Hematopoietic multipotent progenitor cell treated with erythropoietin and hydrocortisone succinate and interleukin-3 and kit ligand, for 8 days (in vitro differentiated cells): ENCODE results near the gene AZI2.

Source experiments
- DNase-seq: peaks from one replicate; pipeline ENCODE4 v3.0.0-alpha.2; 2015

The AZI2 gene

DNA sequence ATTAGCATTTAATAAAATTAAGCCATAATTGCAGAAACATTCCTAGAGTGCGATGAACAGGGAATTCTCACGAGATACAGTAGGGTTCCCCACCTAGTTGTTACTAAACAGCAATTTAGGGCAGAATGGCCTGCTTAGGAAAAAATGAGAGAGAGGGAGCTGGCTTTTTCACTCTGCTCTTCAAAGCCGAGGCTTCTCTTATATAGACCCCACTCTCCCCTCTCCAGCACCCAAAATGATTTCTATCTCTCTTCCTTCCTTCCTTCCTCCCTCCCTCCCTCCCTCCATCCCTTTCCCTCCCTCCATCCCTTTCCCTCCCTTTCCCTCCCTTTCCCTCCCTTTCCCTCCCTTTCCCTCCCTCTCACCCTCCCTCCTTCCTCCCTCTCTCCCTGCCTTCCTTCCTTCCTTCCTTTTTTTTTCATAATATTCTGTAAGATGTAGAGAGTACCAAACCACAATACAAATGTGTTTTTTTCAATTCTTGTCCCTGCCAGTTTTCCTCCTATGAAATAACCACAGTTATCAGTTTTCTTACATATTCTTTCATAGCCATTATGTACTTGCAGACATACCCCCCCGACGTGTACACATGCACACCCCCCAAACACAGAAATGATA, 48.2 kb downstream of the AZI2 start:
- DNase-seq = no peak

DNA sequence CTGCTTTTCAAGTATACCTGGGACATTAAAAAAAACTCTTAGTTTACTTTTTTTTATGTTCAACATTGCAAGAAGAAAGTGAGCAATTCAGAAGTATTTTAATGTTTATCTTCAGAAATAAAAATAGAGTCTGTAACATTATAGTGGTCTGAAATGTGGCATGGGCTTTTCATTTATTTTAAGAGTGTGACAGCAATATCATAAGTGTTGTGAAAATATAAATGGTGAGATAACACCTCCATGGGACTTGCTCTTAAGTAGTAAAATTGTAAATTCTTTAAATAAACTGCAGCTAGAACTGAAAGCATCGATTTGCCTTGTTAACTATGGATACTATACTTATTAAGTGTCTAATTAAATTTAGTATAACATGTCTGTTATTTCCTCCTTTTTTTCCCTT, 48.9 kb downstream of the AZI2 start:
- DNase-seq = no peak

DNA sequence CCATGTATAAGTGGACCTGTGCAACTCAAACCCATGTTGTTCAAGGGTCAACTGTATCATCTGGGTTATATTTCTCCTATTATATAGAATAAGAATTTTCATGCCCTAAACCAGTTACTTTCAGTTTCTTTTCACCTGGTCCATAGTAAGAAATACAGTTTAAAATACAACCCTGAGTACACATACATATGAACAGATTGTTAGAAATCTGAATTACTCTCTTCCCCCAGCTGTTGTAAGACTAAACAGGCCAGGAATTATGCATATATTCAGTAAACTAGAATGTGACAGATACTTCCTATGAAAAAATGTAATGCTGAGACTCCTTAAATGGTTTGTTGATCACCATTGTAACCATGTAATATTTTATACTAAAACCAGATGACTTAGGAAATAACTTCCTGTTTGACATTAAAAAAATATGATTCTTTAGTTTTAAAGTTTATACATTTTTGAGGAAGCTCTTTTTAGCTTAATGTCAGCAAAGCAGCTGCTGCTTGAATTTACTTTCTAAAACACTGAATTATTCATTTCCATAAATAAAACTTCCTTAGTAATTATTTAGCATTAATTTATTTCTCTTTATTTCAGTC, 52.6 kb downstream of the AZI2 start:
- no peak for DNase-seq

DNA sequence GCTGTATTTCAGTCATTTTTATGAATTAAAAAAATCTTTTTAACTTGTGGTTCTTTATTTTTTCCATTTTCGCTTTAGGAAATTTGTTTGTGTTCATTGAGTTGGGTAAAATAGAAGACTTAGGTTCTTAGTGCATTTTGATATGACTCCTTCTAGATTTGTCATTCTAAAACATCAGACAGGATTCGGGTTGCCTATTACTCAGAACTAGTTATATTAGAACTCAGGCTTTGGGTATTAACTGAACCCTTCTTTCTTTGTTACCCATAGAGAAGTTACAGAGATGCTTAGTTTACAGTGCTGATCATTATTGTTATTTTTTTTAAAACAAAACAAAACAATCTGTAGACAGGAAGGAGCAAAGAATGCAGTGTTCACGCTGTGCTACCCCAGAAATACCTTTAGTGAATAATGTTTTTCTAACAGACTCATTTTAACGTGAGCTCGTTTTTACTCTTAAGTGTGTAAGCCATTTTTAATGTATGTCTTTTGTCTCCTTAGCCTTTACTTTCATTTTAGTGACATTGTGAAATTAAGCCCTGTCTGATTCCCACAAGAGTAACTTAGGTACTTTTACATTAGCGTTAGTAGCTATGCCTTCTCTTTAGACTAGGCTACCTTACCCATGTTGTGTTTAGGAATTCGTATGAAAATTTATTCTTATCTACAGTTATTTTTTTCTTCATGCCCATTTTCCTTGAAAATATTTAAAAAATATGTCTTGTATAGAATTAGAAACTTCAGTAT, 53.8 kb downstream of the AZI2 start:
- DNase-seq = no peak

DNA sequence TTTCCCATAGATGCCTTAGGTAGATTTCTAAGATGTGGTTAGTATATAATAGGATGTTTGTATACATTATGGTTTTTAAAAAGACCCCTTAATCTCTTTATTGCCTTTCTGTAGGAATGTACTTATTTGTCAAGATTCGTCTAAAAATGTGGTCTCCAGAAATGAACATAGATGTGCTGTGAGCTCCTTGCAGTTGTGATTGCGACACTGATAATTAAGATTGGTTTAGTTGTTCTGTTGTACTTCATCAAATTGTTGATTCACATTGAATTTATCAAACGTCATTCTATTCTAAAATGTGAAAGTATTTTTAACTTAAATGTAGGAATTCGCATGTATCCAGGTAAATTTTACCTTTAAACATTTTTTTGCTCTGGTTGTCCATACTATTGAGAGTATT, 56.0 kb downstream of the AZI2 start:
- DNase-seq = no peak

DNA sequence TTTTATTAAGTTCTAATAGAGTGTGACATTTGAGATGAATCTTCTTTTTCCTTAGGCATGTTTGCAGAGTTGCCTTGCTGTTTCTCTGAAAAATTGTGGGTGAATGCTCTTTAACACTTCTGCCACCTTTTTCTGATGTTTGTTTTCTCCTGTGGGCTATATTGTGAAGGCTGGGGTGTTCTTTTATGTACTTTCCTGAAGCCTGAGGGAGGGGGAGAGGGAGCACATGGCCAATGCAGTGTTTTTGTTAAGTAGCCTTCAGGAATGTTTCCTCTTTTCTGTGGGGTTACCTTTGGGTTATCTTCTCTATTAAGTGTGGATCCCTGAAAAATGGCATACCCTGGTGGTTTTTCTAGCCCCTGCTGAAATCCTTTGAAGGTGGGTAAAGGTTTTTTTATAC, 57.0 kb downstream of the AZI2 start:
- DNase-seq = no peak

DNA sequence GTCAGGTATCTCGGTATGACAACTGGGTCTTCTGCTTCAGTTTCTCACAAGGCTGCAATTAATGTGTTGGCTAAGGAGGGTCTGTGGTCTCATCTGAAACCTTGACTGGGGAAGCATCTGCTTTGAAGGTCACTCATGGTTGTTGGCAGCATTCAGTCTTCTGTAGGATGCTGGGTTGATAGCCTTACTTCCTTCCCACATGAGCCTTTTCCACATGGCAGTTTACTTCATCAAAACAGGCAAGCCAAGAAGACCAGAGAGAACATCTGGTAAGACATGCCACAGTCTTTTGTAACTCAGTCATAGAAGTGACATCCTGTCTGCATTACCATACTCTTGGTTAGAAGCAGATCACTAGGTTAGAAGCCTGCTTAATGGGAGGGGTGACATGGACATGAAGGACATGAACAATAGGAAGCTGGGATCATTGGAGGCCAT, 57.7 kb downstream of the AZI2 start:
- no peak for DNase-seq

DNA sequence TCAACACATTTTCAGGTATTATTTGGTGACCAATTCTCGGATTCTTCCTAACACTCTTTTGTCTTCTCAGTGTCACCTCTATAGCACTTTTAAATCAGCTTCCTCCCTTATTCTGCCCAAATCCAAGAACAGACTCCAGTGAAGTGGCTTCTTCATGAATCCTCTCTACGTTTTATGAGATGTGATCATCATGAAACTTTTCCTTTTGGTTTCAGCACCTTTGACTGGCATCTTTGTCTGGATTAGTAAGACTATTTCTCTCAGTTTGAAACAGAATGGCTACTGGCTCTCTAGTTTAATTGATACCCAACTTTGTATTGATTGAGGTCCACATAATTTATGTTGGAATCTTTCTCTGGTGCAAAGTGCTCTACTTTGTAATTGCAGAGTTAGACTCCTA, 61.6 kb downstream of the AZI2 start:
- DNase-seq = no peak

DNA sequence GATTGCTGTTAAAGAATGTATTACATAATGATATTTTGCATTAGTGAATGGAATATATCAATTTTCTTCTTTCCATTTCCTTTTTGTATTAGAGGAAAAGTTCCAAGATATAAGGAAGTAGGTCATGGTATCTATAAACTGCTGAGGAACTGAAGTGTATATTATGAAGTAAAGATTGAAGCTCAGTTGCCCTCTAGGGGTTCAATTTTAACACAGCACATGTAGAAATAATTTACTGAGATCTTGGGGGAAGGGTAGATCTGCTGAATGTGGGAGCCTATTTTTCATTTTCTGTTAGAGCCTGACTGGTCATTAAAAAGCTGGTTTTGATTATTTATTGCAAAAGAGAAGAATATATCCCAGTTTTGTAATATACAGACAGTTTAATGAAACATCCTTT, 62.0 kb downstream of the AZI2 start:
- peak; percentile 55 for DNase-seq

DNA sequence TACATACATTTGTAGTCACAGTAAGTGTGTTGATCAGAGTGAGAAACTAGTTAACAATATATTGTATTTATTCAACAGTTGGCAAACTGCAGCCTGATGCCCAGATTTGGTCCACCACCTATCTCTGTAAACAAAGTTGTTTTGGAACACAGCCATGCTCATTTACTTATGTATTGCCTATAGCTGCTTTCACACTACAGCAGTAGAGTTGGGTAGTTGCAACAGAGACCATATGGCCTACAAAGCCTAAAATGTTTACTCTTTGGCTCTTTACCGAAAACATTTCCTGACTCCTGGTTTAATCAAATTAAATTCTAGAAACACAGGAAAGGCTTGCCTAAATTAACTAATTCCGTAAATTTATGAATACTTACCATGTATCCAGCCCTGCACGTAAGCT, 67.8 kb downstream of the AZI2 start:
- no peak for DNase-seq

DNA sequence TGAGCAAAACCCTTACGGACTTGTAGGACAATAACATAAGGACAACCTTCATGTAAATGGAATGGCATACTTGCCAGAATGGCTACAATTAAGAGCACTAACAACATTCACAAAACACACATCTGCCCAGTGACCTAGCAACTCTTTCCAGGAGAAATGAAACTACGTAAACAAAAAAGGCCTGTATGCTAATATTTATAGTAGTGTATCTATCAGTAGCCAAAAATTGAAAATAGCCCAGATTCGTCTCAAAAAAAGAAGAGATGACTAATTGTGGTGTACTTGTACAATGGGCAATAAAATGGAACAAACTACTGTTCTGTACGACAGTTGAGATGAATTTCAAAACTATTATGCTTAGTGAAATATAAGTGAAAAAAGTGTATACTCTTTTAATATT, 68.9 kb downstream of the AZI2 start:
- DNase-seq = no peak

DNA sequence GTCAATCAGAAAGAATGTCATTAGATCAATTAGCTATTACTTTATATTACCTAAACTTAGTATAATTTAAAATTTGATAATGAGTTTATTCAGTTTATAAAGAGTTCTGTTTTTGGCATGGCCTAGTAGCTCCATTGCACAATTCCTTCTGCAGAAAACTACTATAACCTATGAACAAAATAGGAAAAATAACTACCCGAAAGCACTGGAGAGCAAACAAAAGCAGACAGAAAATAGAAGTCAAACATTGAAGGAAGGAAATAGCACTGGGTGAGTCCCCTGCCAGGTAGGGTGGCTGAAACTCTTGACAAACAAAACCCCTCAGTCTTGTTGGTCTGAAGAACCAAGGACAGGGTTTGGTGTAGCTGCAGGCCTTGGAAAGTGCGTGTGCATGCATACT, 69.7 kb downstream of the AZI2 start:
- no peak for DNase-seq

DNA sequence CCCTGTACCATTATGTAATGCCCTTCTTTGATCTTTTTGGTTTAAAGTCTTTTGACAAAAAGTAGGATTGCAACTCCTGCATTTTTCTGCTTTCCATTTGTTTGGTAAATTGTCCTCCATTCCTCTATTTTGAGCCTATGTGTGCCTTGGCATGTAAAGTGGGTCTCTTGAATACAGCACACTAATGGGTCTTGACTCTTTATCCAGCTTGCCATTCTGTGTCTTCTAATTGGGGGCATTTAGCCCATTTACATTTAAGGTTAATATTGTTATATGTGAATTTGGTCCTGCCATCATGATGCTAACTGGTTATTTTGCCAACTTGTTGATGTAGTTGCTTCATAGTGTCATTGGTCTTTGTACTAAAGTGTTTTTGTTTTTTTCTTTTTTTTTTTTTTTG, 74.8 kb downstream of the AZI2 start:
- DNase-seq = no peak
